Measurements from ENCODE around the gene MSL2. TPM values are rescaled to one million over a fixed set of nuclear protein-coding genes. Genes with fewer than 3 reads are reported as not detected.

Gene MSL2
- total and polyA plus RNA-seq, 2 of the 8 experiments (the other 6 are each of a cell fraction or from before 2014, with no cell fraction given), result 9.1 to 41.8 TPM

DNA sequence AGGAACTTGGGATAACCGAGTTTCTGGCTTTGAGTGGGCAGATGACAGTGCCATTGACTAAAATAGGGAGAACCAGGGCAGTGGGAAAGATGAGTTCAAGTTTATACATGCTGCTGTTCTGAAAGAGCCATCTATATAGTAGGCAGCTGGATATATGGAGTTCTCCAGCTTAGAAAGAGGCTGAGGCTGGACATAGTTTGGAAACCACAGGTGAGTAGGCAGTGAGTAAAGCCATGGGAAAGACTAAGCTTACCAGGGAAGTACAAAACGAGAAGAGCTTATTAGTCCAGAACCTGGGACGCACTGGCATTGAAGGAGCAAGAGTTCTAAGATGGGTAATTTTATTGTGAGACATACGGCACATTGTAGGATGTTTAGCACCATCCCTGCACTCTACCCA is 54.2 kb downstream of the MSL2 start (continued):
- TF ChIP-seq KDM4A (IDR thresholded peaks at IDR 0.05; ENCODE audit: low read depth, low read length, severe bottlenecking) (no peak), EGR1 (IDR thresholded peaks at IDR 0.05; ENCODE audit: borderline replicate concordance, low read depth, low read length) (no peak), BCL11A (IDR thresholded peaks at IDR 0.05; ENCODE audit: low read depth in 2 of 2, low read length in 2 of 2) (no peak), TBP (IDR thresholded peaks at IDR 0.05; ENCODE audit: low read depth, low read length) (no peak)
